NCI-H146 (cell line): ENCODE results near the gene ZNF408.

ENCODE experiments used
- DNase-seq: peaks from one replicate; lab custom pipeline; 2025; lab: John Stamatoyannopoulos, UW

The ZNF408 gene

GRCh38 chr11:46727952-46728658 lies 27.3 kb downstream of the ZNF408 start:
- no peak for DNase-seq

DNA sequence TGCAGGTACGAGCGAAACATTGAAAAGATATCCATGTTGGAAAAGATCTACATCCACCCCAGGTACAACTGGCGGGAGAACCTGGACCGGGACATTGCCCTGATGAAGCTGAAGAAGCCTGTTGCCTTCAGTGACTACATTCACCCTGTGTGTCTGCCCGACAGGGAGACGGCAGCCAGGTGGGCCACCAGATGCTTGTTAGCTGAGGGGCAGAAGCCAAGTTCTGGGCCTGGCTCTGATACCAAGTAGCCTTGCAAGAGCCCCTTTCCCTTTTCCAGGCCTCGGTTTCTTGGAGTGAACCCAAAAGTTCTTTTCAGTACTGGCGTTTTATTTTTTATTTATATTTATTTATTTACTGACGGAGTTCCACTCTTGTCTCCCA lies 27.8 kb downstream of the ZNF408 start:
- no peak for DNase-seq

- no peak for DNase-seq
Measured at GRCh38 chr11:46729110-46730027, 28.5 kb downstream of the ZNF408 start.

DNA sequence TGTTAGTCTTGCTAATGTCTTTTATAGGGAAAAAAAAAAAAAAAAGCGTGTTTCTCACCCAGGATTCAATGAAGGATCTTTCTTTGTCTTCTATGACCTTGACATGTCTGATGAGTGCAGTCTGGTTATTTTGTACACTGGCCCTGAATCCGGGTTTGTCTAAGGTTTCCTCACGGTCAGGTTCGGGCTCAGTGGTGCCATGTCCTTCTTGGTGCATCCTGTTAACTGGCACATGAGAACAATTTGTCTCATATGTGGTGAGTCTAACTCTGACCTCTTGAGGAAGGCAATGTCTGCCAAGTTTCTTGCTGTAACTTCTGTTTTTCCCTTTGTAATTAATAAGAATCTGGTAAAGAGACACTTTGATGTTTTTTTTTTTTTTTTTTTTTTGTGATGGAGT lies 30.7 kb downstream of the ZNF408 start:
- DNase-seq, result no peak

DNA sequence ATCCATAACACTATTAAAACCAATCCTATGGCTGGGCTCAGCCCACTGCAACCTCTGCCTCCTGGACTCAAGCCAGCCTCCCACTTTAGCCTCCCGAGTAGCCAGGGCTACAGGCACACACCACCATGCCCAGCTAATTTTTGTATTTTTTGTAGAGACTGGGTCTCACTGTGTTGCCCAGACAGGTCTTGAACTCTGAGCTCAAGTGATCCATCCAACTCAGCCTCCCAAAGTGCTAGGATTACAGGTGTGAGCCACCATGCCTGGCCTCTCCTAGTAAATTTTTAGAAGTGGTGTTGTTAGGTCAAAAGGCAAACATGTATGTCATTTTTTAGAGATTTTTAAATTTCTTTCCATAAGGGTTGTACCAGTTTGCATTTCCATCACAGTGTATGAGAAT lies 32.4 kb downstream of the ZNF408 start:
- no peak for DNase-seq

- no peak for DNase-seq
Measured at GRCh38 chr11:46736146-46736545, 35.3 kb downstream of the ZNF408 start.

GRCh38 chr11:46736615-46737014 lies 35.8 kb downstream of the ZNF408 start:
- DNase-seq, result no peak

- DNase-seq, result no peak
Measured at GRCh38 chr11:46737699-46738098, 36.9 kb downstream of the ZNF408 start.

DNA sequence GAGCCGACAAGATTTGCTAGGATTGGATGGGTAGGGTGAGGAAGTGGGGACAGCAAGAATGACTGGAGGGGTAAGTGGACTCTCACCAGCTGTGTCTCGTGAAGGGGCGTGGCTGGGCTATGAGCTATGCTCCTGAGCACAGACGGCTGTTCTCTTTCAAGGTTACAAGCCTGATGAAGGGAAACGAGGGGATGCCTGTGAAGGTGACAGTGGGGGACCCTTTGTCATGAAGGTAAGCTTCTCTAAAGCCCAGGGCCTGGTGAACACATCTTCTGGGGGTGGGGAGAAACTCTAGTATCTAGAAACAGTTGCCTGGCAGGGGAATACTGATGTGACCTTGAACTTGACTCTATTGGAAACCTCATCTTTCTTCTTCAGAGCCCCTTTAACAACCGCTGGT lies 38.1 kb downstream of the ZNF408 start:
- no peak for DNase-seq

DNA sequence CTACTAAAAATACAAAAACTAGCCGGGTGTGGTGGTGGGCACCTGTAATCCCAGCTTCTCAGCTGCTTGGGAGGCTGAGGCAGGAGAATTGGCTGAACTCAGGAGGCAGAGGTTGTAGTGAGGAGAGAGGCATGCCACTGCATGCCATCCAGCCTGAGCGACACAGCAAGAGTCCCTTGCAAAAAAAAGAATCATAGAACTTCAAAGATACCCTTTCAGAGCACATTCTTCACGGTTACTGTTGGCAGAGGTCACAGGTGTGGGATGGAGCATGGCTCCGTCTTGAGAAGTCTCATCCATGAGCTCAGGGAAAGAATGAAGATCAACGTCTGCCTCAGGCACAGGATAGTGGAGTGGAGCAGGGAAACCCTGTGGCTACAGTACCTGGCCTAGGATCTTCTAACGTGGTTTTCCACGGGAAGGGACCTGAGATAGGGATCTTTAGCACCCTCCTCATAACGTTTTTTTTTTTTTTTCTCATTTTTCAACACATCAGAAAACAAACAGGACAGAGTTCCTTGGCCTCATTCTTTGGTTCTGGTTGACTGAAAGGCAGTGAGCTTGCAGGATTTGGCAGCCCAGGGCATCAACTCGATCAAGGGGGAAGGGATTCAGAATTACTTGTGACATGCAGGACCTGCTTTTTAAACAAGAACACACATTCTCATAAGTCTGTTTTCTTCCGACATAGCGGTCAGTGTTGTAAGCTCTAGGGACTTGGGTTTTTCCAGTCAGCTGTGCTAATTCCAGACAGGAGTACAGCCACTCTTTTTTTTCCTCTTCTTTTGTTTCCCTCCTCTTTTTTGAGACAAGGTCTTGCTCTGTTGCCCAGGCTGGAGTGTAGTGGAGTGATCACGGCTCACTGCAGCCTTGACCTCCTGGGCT lies 41.0 kb downstream of the ZNF408 start:
- no peak for DNase-seq

DNA sequence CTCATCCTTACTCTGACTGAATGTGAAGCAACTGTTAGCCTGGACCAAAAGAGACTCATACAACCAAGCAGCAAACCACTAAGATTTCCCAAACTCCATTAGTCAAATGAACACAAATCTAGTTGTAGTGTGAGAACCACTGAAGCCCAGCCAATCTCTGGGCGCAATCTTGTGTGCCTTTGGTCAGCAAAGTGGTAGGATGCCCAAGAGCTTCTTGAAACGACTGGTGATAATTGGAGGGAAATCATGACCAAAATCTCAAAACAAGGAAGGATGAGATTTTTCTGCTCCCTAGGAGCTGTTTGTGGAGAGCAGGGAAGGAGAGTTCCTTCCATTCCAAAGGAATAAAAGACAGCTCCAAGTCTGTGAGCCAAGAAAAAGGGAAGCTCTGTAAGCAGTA lies 42.2 kb downstream of the ZNF408 start:
- no peak for DNase-seq

GRCh38 chr11:46743693-46744339 lies 43.0 kb downstream of the ZNF408 start:
- DNase-seq, result peak; percentile 43

DNA sequence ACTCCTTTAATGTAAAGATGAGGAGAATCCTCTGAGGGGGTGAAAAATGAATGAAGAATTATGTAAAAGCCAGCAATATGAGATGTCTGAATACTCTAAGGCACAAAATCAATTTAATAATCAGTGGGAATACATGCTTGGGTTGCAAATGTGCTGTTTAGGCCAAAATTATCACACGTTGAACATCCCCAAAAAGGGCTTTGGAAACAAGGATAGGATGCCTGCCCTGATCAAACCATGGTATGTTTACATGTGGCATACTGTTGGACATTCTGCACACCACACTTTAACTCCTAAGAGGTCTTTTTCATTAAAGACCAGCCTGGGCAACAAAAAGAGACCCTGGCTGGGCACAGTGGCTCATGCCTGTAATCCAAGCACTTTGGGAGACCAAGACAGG lies 44.5 kb downstream of the ZNF408 start:
- no peak for DNase-seq

DNA sequence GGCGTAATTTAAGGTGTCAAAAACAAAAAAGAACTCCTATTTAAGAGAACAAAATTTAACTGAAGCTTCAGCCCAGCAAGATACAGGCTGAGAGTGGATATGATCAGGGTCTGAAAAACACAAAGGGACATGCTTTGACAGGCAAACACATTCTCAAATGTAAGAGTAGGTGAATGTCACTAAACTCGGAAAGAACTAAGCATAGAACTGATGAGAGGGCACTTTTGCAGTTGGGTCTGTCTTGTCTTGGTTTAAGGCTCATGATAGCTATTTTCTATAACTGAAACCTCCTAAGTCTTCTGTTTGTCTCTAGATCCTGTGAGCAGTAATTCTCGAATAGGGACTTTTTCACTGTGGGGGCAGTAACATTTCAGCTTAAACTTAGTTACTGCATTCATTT lies 45.2 kb downstream of the ZNF408 start:
- DNase-seq, result no peak

GRCh38 chr11:46747150-46747549 lies 46.3 kb downstream of the ZNF408 start:
- DNase-seq, result no peak
